ENCODE data around the gene VPS13D.

GRCh38 chr1:12356004-12356890 lies 126.4 kb downstream of the VPS13D start:
- no peak for TF ChIP-seq POLR2A (IDR thresholded peaks at IDR 0.05)
- no peak for TF ChIP-seq CTCF (IDR thresholded peaks at IDR 0.05)

Measured in esophagus squamous epithelium (tissue), 4 donors.